Measurements from ENCODE around the gene PTCH2.

DNA sequence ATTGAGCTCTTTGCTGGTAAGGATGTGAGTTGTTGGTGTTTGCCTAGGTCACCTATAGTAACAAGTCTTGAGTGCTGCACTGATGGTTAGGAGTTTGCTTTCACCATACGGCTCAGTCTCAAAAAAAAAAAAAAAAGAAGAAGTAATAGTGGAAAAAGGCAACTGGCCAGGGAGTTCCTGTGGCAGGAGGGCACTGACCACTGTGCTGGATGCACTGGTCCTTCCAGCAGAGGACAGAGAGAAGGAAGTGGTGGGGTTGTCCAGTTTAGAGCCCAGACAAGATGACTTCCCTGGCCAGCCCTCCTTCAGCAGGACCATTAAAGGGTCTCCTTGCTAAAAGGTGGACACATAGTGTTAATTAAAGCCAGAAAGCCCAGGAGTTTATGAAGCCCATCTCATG lies 11.9 kb upstream of the PTCH2 start:
- TF ChIP-seq CTCF (IDR thresholded peaks at IDR 0.05; ENCODE audit: borderline replicate concordance, extremely low read depth, low read length, poor library complexity, severe bottlenecking), result no peak
- TF ChIP-seq EZH2 (IDR thresholded peaks at IDR 0.05; ENCODE audit: borderline replicate concordance, low read depth, low read length, severe bottlenecking), result no peak
